Measurements from ENCODE around the gene MELTF.

MELTF gene

GRCh38 chr3:197010556-197011351, 18.9 kb downstream of the MELTF start:
- Histone ChIP-seq H3K36me3 (ENCODE audit: control insufficient read depth in 2 of 2, insufficient read depth in 2 of 2, low read length in 2 of 2) (no peaks in the 10 kb centered on the region), H3K9ac (ENCODE audit: low read depth in 1 of 2, low read length in 2 of 2) (no peak overlapping the region), H3K4me3 (ENCODE audit: low read length in 2 of 2) (no peak overlapping the region), H3K27ac (ENCODE audit: low read depth in 2 of 2, low read length in 2 of 2) (no peak overlapping the region), H3K4me1 (ENCODE audit: control insufficient read depth in 2 of 2, insufficient read depth in 2 of 2, low read length in 2 of 2) (no peaks in the 10 kb centered on the region), H3K9me3 (ENCODE audit: control insufficient read depth in 2 of 2, low read length in 2 of 2) (no peaks in the 10 kb centered on the region), H3K27me3 (ENCODE audit: control insufficient read depth in 2 of 2, insufficient read depth in 2 of 2, low read length in 2 of 2) (no peaks in the 10 kb centered on the region)

GRCh38 chr3:197009532-197010019, 20.0 kb downstream of the MELTF start:
- Histone ChIP-seq H3K27ac (ENCODE audit: low read depth in 2 of 2, low read length in 2 of 2) (no peak overlapping the region), H3K36me3 (ENCODE audit: control insufficient read depth in 2 of 2, insufficient read depth in 2 of 2, low read length in 2 of 2) (no peaks in the 10 kb centered on the region), H3K4me3 (ENCODE audit: low read length in 2 of 2) (no peak overlapping the region), H3K27me3 (ENCODE audit: control insufficient read depth in 2 of 2, insufficient read depth in 2 of 2, low read length in 2 of 2) (no peaks in the 10 kb centered on the region), H3K9ac (ENCODE audit: low read depth in 1 of 2, low read length in 2 of 2) (no peak overlapping the region), H3K4me1 (ENCODE audit: control insufficient read depth in 2 of 2, insufficient read depth in 2 of 2, low read length in 2 of 2) (no peaks in the 10 kb centered on the region), H3K9me3 (ENCODE audit: control insufficient read depth in 2 of 2, low read length in 2 of 2) (no peaks in the 10 kb centered on the region)

- Histone ChIP-seq H3K36me3 (ENCODE audit: control insufficient read depth in 2 of 2, insufficient read depth in 2 of 2, low read length in 2 of 2) (no peaks in the 10 kb centered on the region), H3K27ac (ENCODE audit: low read depth in 2 of 2, low read length in 2 of 2) (no peak overlapping the region), H3K9me3 (ENCODE audit: control insufficient read depth in 2 of 2, low read length in 2 of 2) (no peaks in the 10 kb centered on the region), H3K4me3 (ENCODE audit: low read length in 2 of 2) (no peak overlapping the region), H3K4me1 (ENCODE audit: control insufficient read depth in 2 of 2, insufficient read depth in 2 of 2, low read length in 2 of 2) (peaks cover 0 to 6% of the 10 kb centered on the region in 2 donors), H3K9ac (ENCODE audit: low read depth in 1 of 2, low read length in 2 of 2) (no peak overlapping the region), H3K27me3 (ENCODE audit: control insufficient read depth in 2 of 2, insufficient read depth in 2 of 2, low read length in 2 of 2) (no peaks in the 10 kb centered on the region)
These were observed 21.0 kb downstream of the MELTF start for GRCh38 chr3:197008436-197009209.

DNA sequence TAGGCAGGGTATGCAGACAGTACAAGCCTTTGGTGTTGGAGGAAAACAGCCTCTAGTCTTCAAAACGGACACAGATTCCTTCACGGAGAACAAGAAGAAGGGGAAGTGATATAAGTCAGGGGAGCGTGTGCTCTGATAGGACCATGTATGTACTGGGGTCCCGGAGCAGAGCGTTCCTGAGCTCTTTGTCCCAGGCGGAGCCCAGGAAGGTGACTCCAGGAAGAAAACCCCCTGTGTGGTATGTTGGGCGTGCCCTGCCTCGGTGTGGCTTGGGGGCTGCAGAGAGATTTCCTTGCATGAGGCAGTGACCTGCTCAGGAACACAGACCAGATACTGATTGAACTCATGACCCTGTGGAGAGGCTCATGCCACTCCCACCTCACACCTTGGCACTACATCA, 21.7 kb downstream of the MELTF start:
- Histone ChIP-seq H3K4me1 (ENCODE audit: control insufficient read depth in 2 of 2, insufficient read depth in 2 of 2, low read length in 2 of 2) (peaks cover 0 to 9% of the 10 kb centered on the region in 2 donors), H3K9me3 (ENCODE audit: control insufficient read depth in 2 of 2, low read length in 2 of 2) (no peaks in the 10 kb centered on the region), H3K4me3 (ENCODE audit: low read length in 2 of 2) (no peak overlapping the region), H3K27ac (ENCODE audit: low read depth in 2 of 2, low read length in 2 of 2) (no peak overlapping the region), H3K36me3 (ENCODE audit: control insufficient read depth in 2 of 2, insufficient read depth in 2 of 2, low read length in 2 of 2) (no peaks in the 10 kb centered on the region), H3K27me3 (ENCODE audit: control insufficient read depth in 2 of 2, insufficient read depth in 2 of 2, low read length in 2 of 2) (no peaks in the 10 kb centered on the region), H3K9ac (ENCODE audit: low read depth in 1 of 2, low read length in 2 of 2) (no peak overlapping the region)

GRCh38 chr3:197007296-197007940, 22.2 kb downstream of the MELTF start:
- Histone ChIP-seq H3K27ac (ENCODE audit: low read depth in 2 of 2, low read length in 2 of 2) (no peak overlapping the region), H3K27me3 (ENCODE audit: control insufficient read depth in 2 of 2, insufficient read depth in 2 of 2, low read length in 2 of 2) (no peaks in the 10 kb centered on the region), H3K9ac (ENCODE audit: low read depth in 1 of 2, low read length in 2 of 2) (no peak overlapping the region), H3K9me3 (ENCODE audit: control insufficient read depth in 2 of 2, low read length in 2 of 2) (no peaks in the 10 kb centered on the region), H3K4me3 (ENCODE audit: low read length in 2 of 2) (no peak overlapping the region), H3K36me3 (ENCODE audit: control insufficient read depth in 2 of 2, insufficient read depth in 2 of 2, low read length in 2 of 2) (no peaks in the 10 kb centered on the region), H3K4me1 (ENCODE audit: control insufficient read depth in 2 of 2, insufficient read depth in 2 of 2, low read length in 2 of 2) (peaks cover 0 to 9% of the 10 kb centered on the region in 2 donors)

DNA sequence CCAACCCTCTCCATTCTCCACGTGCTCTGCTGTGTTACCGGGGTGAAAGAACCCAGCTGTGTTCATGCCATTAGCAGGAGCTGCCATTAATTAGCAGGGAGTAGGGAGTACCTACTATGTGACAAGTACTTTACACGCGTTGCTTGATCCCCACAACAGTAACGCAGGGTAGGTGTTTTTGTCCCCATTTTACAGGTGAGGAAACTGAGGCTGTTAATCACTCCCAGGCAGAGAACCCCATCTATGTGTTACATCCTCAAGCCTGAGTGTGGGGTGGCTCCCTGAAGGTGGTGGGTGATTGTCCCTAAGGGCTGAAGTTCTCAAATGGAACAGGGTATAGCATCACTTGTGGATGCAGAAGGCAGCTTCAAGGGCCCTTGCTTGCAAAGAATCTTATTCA, 22.8 kb downstream of the MELTF start:
- H3K36me3 ChIP-seq (ENCODE audit: control insufficient read depth in 2 of 2, insufficient read depth in 2 of 2, low read length in 2 of 2) = no peaks in the 10 kb centered on the region
- no peaks in the 10 kb centered on the region for H3K9me3 ChIP-seq (ENCODE audit: control insufficient read depth in 2 of 2, low read length in 2 of 2)
- H3K9ac ChIP-seq (ENCODE audit: low read depth in 1 of 2, low read length in 2 of 2) = no peak overlapping the region
- H3K4me1 ChIP-seq (ENCODE audit: control insufficient read depth in 2 of 2, insufficient read depth in 2 of 2, low read length in 2 of 2) = peaks cover 0 to 9% of the 10 kb centered on the region in 2 donors
- H3K27ac ChIP-seq (ENCODE audit: low read depth in 2 of 2, low read length in 2 of 2) = no peak overlapping the region
- H3K27me3 ChIP-seq (ENCODE audit: control insufficient read depth in 2 of 2, insufficient read depth in 2 of 2, low read length in 2 of 2) = no peaks in the 10 kb centered on the region
- H3K4me3 ChIP-seq (ENCODE audit: low read length in 2 of 2) = no peak overlapping the region

DNA sequence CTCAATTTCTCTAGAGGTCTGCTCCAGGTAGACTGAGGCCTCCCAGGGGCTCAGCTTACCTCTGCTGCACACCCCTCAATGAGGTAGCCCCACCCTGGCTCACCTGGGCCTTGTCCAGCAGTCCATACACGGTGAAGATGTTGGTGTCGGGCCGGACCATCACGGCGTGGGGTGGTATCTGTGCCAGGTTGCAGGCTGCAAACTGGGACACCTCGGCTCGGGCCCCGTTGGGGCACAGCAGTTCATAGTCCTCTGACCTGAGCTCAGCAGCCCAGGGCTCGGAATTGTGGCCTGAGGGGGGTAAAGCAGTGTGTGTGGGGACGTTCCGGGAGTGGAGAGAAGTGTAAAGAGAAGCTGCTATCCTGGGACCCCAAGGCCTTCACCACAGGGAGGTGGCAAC, 23.2 kb downstream of the MELTF start:
- Histone ChIP-seq H3K27ac (ENCODE audit: low read depth in 2 of 2, low read length in 2 of 2) (no peak overlapping the region), H3K27me3 (ENCODE audit: control insufficient read depth in 2 of 2, insufficient read depth in 2 of 2, low read length in 2 of 2) (no peaks in the 10 kb centered on the region), H3K9me3 (ENCODE audit: control insufficient read depth in 2 of 2, low read length in 2 of 2) (no peaks in the 10 kb centered on the region), H3K9ac (ENCODE audit: low read depth in 1 of 2, low read length in 2 of 2) (no peak overlapping the region), H3K4me1 (ENCODE audit: control insufficient read depth in 2 of 2, insufficient read depth in 2 of 2, low read length in 2 of 2) (peaks cover 0 to 9% of the 10 kb centered on the region in 2 donors), H3K36me3 (ENCODE audit: control insufficient read depth in 2 of 2, insufficient read depth in 2 of 2, low read length in 2 of 2) (no peaks in the 10 kb centered on the region), H3K4me3 (ENCODE audit: low read length in 2 of 2) (no peak overlapping the region)

- Histone ChIP-seq H3K27ac (ENCODE audit: low read depth in 2 of 2, low read length in 2 of 2) (peak overlapping the region; percentile 43 to 45), H3K9me3 (ENCODE audit: control insufficient read depth in 2 of 2, low read length in 2 of 2) (no peaks in the 10 kb centered on the region), H3K36me3 (ENCODE audit: control insufficient read depth in 2 of 2, insufficient read depth in 2 of 2, low read length in 2 of 2) (no peaks in the 10 kb centered on the region), H3K4me1 (ENCODE audit: control insufficient read depth in 2 of 2, insufficient read depth in 2 of 2, low read length in 2 of 2) (peaks cover 0 to 9% of the 10 kb centered on the region in 2 donors), H3K27me3 (ENCODE audit: control insufficient read depth in 2 of 2, insufficient read depth in 2 of 2, low read length in 2 of 2) (no peaks in the 10 kb centered on the region), H3K4me3 (ENCODE audit: low read length in 2 of 2) (peak overlapping the region; percentile 54 to 68), H3K9ac (ENCODE audit: low read depth in 1 of 2, low read length in 2 of 2) (peak overlapping the region; percentile 32 to 65)
These were observed 25.9 kb downstream of the MELTF start for GRCh38 chr3:197003461-197004385.

DNA sequence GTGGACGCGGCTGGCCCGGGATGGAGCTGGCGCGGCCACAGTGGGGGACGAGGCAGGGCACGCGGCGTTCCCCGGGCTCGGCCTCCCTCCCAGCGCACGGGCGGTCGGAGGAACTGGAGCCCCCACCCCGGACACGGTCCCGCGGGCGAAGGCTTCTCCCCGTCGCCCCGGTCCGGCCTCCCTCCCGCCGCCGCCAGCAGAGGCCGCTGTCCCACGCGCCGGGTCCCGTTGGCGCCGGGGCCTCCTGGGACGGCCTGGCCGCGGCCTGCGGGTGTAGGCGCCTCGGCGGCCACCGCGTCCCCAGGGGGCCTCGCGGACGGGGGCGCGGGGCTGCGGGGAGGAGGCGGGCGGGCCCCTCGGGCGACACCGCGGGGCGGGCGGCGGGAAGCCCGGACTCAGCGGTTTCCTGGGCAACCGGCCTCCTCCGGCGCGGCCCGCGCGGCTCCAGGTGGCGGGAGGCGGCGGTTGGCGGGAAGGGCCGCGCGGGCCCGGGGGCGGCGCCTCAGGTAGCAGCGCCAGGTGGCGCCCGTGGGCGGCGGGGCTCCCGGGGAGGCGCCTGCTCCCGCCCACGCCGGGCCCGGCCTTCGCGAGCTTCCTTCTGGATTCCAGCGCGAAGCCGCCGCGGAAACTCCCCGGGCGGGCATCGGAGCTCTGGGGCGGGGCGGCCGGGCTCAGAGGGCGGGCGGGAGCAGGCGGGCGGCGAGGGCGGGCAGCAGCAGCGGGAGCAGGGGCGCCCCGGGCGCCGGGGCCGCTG, 26.7 kb downstream of the MELTF start:
- Histone ChIP-seq H3K27me3 (ENCODE audit: control insufficient read depth in 2 of 2, insufficient read depth in 2 of 2, low read length in 2 of 2) (no peaks in the 10 kb centered on the region), H3K9ac (ENCODE audit: low read depth in 1 of 2, low read length in 2 of 2) (peak overlapping the region; percentile 24 to 71), H3K27ac (ENCODE audit: low read depth in 2 of 2, low read length in 2 of 2) (peak overlapping the region; percentile 9 to 17), H3K36me3 (ENCODE audit: control insufficient read depth in 2 of 2, insufficient read depth in 2 of 2, low read length in 2 of 2) (no peaks in the 10 kb centered on the region), H3K4me1 (ENCODE audit: control insufficient read depth in 2 of 2, insufficient read depth in 2 of 2, low read length in 2 of 2) (peaks cover 0 to 9% of the 10 kb centered on the region in 2 donors), H3K4me3 (ENCODE audit: low read length in 2 of 2) (peak overlapping the region; percentile 41 to 56), H3K9me3 (ENCODE audit: control insufficient read depth in 2 of 2, low read length in 2 of 2) (no peaks in the 10 kb centered on the region)

Data from mucosa of rectum (tissue), 2 donors.